Bronchial epithelial cell (primary cell): ENCODE results near the gene ARSG. TPM values are rescaled to one million over a fixed set of nuclear protein-coding genes. Genes with fewer than 3 reads are reported as not detected.

Source experiments
- DNase-seq: peaks from one replicate; pipeline ENCODE4 v3.0.0-alpha.2; 2010; ENCODE audit warnings: low read depth
- FAIRE-seq: peaks from 2 replicates; lab custom pipeline; 2011; peaks lifted over from hg19 to GRCh38; lab: Jason Lieb, UNC
- H3K27me3 ChIP-seq: 2 replicates; pipeline ENCODE4 v1.5.1; 2011; ENCODE audit warnings: low read length; ENCODE audit not compliant: control insufficient read depth, insufficient read depth
- H3K36me3 ChIP-seq: 2 replicates; pipeline ENCODE4 v1.5.1; 2011; ENCODE audit warnings: low read length; ENCODE audit not compliant: control insufficient read depth, insufficient read depth
- H3K4me3 ChIP-seq: 2 replicates; pipeline ENCODE4 v1.5.1; 2011; ENCODE audit warnings: mild to moderate bottlenecking, low read depth, low read length, control low read depth
- total RNA-seq: library from RNA; depleted of rRNA; stranded (reverse); fragments of >200 nt; gene quantifications from 2 replicates; pipeline ENCODE4 v1.2.1, GENCODE V29; 2014
- TF ChIP-seq, protein P1 (sequence below): IDR thresholded peaks from 2 replicates; pipeline ENCODE4 v1.5.1; 2011; ENCODE audit warnings: mild to moderate bottlenecking, moderate library complexity, low read length, control low read depth, inconsistent platforms; ENCODE audit not compliant: insufficient read depth, severe bottlenecking

ARSG gene
- total RNA-seq, 1 donor from 2014 or later: 0.79 TPM

GRCh38 chr17:68431045-68431608 lies 139.8 kb downstream of the ARSG start:
- DNase-seq (no peak), FAIRE-seq (no peak)
- Histone ChIP-seq H3K36me3 (peaks cover 30% of the 10 kb centered on the region), H3K4me3 (no peak overlapping the region), H3K27me3 (no peaks in the 10 kb centered on the region)
- TF ChIP-seq, protein P1, sequence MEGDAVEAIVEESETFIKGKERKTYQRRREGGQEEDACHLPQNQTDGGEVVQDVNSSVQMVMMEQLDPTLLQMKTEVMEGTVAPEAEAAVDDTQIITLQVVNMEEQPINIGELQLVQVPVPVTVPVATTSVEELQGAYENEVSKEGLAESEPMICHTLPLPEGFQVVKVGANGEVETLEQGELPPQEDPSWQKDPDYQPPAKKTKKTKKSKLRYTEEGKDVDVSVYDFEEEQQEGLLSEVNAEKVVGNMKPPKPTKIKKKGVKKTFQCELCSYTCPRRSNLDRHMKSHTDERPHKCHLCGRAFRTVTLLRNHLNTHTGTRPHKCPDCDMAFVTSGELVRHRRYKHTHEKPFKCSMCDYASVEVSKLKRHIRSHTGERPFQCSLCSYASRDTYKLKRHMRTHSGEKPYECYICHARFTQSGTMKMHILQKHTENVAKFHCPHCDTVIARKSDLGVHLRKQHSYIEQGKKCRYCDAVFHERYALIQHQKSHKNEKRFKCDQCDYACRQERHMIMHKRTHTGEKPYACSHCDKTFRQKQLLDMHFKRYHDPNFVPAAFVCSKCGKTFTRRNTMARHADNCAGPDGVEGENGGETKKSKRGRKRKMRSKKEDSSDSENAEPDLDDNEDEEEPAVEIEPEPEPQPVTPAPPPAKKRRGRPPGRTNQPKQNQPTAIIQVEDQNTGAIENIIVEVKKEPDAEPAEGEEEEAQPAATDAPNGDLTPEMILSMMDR: no peak

DNA sequence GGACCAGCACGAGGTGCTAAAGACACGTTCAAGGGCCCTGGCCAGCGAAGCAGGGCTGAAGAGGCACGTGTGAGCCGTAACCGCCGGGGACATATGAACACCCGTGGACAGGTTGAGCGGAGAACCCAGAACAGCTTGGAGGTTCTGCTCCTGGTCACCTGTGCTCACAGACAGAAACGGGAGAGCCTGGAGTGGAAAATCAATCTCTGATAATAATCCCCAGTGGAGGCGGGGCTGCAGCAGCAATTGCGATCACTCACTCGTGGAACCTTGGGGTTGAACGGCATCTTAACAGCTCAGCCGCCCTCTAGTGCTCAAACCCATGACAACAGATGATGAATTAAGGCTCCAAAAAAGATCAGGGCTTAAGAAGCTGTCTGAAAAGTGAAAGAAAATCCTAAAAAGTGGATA lies 140.4 kb downstream of the ARSG start:
- Histone ChIP-seq H3K4me3 (no peak overlapping the region), H3K36me3 (peaks cover 30% of the 10 kb centered on the region), H3K27me3 (no peaks in the 10 kb centered on the region)
- DNase-seq: peak; percentile 7
- TF ChIP-seq, protein P1: peak; percentile 26
- FAIRE-seq: no peak

DNA sequence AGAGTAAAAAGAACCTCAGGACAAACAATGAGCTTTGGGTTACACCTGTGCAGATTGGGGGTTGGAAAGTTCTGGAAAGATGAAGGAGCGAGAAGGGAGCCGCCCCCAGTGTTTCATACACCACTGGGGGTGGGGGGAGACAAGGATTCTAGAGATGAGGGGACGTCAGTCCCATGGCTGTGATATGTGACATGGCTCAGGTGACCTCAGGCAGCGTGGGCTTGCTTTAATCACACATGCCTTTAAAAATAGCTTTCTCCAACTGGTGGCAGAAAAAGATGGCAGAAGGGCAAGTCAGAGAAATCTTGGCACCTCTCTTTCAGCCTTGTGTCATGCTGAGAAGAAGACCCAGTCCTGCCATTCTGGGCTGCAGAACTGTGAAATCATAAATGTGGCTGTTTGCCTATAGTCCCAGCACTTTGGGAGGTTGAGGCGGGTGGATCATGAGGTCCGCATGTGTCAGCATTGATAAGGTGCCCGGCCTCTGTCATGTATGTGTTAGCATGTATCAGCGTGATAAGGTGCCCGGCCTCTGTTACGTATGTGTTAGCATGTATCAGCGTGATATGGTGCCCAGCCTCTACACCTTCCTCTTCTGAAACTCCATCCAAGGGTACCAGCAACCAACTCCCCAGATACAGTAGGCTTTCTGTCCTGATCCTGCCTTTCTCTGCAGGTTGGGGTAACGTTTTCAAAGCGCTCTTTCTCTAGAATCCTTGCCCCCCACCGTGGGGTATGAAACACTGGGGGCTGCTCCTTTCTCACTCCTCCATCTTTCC lies 141.0 kb downstream of the ARSG start:
- peaks cover 30% of the 10 kb centered on the region for H3K36me3 ChIP-seq
- no peak for DNase-seq

DNA sequence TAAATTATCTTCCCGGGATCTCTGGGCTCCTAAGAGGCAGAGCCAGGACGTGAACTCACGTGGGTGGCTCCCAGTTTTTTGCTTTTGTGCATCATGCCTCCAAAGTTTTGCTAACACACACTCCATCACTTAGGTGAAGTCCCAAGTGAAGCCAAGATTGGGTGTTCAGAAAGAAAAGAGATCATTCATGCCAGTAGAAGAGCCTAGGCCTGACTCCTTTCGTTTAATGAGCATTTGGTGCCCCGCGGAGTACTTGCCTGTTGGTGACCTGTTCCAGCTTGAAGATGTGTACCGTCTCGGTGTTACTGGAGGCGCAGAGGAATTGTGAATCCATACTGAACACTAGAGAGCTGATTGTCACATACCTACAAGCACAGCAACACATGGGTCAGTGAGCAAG lies 141.9 kb downstream of the ARSG start:
- no peak for FAIRE-seq
- no peak for DNase-seq
- H3K27me3 ChIP-seq: no peaks in the 10 kb centered on the region
- no peak overlapping the region for H3K4me3 ChIP-seq
- H3K36me3 ChIP-seq: peaks cover 28% of the 10 kb centered on the region
- TF ChIP-seq, protein P1: no peak

More for the DNA sequence above, 141.0 kb downstream of the ARSG start:
- Histone ChIP-seq H3K4me3 (no peak overlapping the region), H3K27me3 (no peaks in the 10 kb centered on the region)
- TF ChIP-seq, protein P1: no peak
- FAIRE-seq: no peak

DNA sequence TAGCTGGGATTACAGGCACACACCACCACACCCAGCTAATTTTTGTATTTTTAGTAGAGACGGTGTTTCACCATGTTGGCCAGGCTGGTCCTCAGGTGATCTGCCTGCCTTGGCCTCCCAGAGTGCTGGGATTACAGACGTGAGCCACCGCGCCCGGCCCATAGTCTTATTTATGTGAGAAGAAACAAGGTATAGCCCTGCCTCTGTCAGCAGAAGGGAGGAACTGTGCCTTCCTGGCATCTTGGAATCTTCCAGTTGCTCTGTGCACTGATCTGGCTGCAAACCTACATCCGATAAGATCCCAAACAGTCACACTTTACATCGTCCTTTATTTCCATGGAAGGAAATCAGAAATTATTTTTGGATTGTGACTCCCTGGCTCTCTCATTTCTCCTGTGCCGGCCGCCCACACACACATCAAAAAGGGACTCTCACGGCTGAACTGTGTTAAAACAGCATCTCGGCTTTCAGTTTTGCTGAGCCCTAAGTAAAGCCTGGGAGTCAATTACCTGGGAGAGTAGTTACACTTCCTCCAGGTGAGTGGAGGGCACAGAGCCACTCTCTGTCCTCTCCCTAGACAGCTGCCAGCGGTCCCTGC lies 142.7 kb downstream of the ARSG start:
- Histone ChIP-seq H3K4me3 (no peak overlapping the region), H3K27me3 (no peaks in the 10 kb centered on the region), H3K36me3 (peaks cover 25% of the 10 kb centered on the region)
- TF ChIP-seq, protein P1: no peak
- DNase-seq (no peak), FAIRE-seq (no peak)
